ENCODE measurements around the gene FANCM.
"Not testable (repeated sequence)": the region's sequence is repeated elsewhere in the genome, so short reads cannot be mapped to it uniquely, and the experiment has no call there.

FANCM gene

GRCh38 chr14:45135156-45135555 lies 574 bp upstream of the FANCM start:
- Histone ChIP-seq H3K4me3 (ENCODE audit: low read depth, low read length) (peak overlapping the region; percentile 99), H3K27me3 (no peaks in the 10 kb centered on the region), H3K4me1 (no peaks in the 10 kb centered on the region), H3K36me3 (no peaks in the 10 kb centered on the region; the same call in 1 of the 2 replicates), H3K9me3 (no peaks in the 10 kb centered on the region)
- TF ChIP-seq, protein P1, sequence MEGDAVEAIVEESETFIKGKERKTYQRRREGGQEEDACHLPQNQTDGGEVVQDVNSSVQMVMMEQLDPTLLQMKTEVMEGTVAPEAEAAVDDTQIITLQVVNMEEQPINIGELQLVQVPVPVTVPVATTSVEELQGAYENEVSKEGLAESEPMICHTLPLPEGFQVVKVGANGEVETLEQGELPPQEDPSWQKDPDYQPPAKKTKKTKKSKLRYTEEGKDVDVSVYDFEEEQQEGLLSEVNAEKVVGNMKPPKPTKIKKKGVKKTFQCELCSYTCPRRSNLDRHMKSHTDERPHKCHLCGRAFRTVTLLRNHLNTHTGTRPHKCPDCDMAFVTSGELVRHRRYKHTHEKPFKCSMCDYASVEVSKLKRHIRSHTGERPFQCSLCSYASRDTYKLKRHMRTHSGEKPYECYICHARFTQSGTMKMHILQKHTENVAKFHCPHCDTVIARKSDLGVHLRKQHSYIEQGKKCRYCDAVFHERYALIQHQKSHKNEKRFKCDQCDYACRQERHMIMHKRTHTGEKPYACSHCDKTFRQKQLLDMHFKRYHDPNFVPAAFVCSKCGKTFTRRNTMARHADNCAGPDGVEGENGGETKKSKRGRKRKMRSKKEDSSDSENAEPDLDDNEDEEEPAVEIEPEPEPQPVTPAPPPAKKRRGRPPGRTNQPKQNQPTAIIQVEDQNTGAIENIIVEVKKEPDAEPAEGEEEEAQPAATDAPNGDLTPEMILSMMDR (IDR thresholded peaks at IDR 0.05; ENCODE audit: low read depth, low read length), result no peak
- DNase-seq, result no peak

GRCh38 chr14:45136399-45136798 lies 669 bp downstream of the FANCM start:
- H3K4me3 ChIP-seq (ENCODE audit: low read depth, low read length), result peak overlapping the region; percentile 99
- no peaks in the 10 kb centered on the region for H3K9me3 ChIP-seq
- H3K27me3 ChIP-seq, result no peaks in the 10 kb centered on the region
- DNase-seq, result no peak
- no peaks in the 10 kb centered on the region for H3K4me1 ChIP-seq
- H3K36me3 ChIP-seq, result no peaks in the 10 kb centered on the region
- TF ChIP-seq, protein P1 (IDR thresholded peaks at IDR 0.05; ENCODE audit: low read depth, low read length), result no peak

GRCh38 chr14:45140661-45141187 lies 5.0 kb downstream of the FANCM start:
- Histone ChIP-seq H3K4me3 (ENCODE audit: low read depth, low read length) (no peak overlapping the region), H3K9me3 (no peaks in the 10 kb centered on the region), H3K4me1 (no peaks in the 10 kb centered on the region), H3K36me3 (peaks cover 6% of the 10 kb centered on the region), H3K27me3 (no peaks in the 10 kb centered on the region)
- TF ChIP-seq, protein P1 (IDR thresholded peaks at IDR 0.05; ENCODE audit: low read depth, low read length), result no peak
- DNase-seq, result no peak

DNA sequence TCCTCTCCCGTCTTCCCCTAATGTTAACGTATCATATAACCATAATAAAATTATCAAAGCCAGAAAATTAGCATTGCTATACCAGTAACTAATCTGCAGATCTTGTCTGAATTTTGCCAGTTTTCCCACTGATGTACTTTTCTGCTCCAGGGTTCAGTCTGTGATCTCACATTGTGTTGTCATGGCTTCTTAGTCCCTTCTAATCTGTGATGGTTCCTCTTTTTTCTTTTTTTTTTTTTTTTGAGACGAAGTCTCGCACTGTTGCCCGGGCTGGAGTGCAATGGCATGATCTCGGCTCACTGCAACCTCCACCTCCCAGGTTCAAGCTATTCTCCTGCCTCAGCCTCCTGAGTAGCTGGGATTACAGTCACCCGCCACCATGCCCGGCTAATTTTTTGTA lies 6.4 kb downstream of the FANCM start:
- not testable (repeated sequence) for DNase-seq

GRCh38 chr14:45144658-45145057 lies 8.9 kb downstream of the FANCM start:
- no peaks in the 10 kb centered on the region for H3K27me3 ChIP-seq
- H3K36me3 ChIP-seq, result peaks cover 8% of the 10 kb centered on the region
- H3K4me3 ChIP-seq (ENCODE audit: low read depth, low read length), result no peak overlapping the region
- H3K9me3 ChIP-seq, result no peaks in the 10 kb centered on the region
- TF ChIP-seq, protein P1 (IDR thresholded peaks at IDR 0.05; ENCODE audit: low read depth, low read length), result no peak
- no peak for DNase-seq
- no peaks in the 10 kb centered on the region for H3K4me1 ChIP-seq

More for the DNA sequence above, 6.4 kb downstream of the FANCM start:
- not testable (repeated sequence) for H3K9me3 ChIP-seq; H3K4me3 ChIP-seq (ENCODE audit: low read depth, low read length); H3K27me3 ChIP-seq; H3K36me3 ChIP-seq; H3K4me1 ChIP-seq

DNA sequence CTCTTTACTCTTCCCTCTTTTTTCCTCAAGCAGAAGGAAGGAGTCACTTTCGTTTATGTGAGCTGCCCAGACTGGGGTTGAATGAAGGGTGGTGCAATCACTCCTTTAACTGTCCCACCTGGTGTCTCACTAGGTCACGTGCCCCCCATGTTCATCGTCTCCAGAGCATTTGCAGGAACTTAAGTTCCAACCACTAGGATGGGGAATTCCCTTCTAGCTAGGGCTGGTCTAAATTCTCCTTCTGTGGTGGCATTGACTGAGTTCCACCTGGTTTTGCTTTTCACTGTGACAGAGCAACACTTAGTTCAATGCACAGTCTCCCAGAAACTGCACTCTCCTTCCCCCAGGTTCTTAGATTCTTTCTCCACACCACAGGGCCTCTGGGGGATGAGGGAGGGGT lies 9.5 kb downstream of the FANCM start:
- Histone ChIP-seq H3K27me3 (no peaks in the 10 kb centered on the region), H3K9me3 (no peaks in the 10 kb centered on the region), H3K36me3 (peaks cover 9% of the 10 kb centered on the region), H3K4me3 (ENCODE audit: low read depth, low read length) (no peak overlapping the region), H3K4me1 (no peaks in the 10 kb centered on the region)
- no peak for DNase-seq
- TF ChIP-seq, protein P1 (IDR thresholded peaks at IDR 0.05; ENCODE audit: low read depth, low read length), result no peak

GRCh38 chr14:45149602-45150001 lies 13.9 kb downstream of the FANCM start:
- DNase-seq, result no peak
- no peak overlapping the region for H3K4me3 ChIP-seq (ENCODE audit: low read depth, low read length)
- H3K9me3 ChIP-seq, result no peaks in the 10 kb centered on the region
- no peaks in the 10 kb centered on the region for H3K27me3 ChIP-seq
- H3K36me3 ChIP-seq, result peaks cover 12% of the 10 kb centered on the region
- H3K4me1 ChIP-seq, result no peaks in the 10 kb centered on the region; the same call in 1 of the 2 replicates
- TF ChIP-seq, protein P1 (IDR thresholded peaks at IDR 0.05; ENCODE audit: low read depth, low read length), result no peak

All from BE2C (cell line).